SK-N-SH treated with all-trans-retinoic acid at 6 μM for 48 hours (cell line): ENCODE data around the gene LOXL3.

Experiments used
- CREB5 ChIP-seq: fragments of 250-450 bp; sonication (Bioruptor Pico); IDR thresholded peaks from 2 replicates; pipeline ENCODE4 v1.5.1; 2020; ENCODE audit warnings: low read depth, mild to moderate bottlenecking, moderate library complexity
- CSDC2 ChIP-seq: fragments of 250-450 bp; sonication (Bioruptor Pico); IDR thresholded peaks from 2 replicates; pipeline ENCODE4 v1.5.0; 2020; ENCODE audit warnings: mild to moderate bottlenecking, moderate library complexity
- OSR1 ChIP-seq: fragments of 250-450 bp; sonication (Bioruptor Pico); IDR thresholded peaks from 2 replicates; pipeline ENCODE4 v1.8.0; 2022; ENCODE audit warnings: moderate library complexity, mild to moderate bottlenecking, inconsistent platforms
- ZFP30 ChIP-seq: fragments of 450-650 bp; formaldehyde crosslinking; IDR thresholded peaks from 2 replicates; pipeline ENCODE4 v1.5.0; 2022; ENCODE audit warnings: mild to moderate bottlenecking, moderate library complexity

GRCh38 chr2:74544634-74545033 is 9.1 kb downstream of the LOXL3 start:
- TF ChIP-seq OSR1 (CRISPR knock-in tag): no peak
- no peak for TF ChIP-seq CSDC2 (CRISPR knock-in tag)
- TF ChIP-seq CREB5 (CRISPR knock-in tag): no peak
- TF ChIP-seq ZFP30 (CRISPR knock-in tag): no peak
